Fibroblast of gingiva (primary cell): ENCODE results near the gene HDHD3.
"Not testable (repeated sequence)": the region's sequence is repeated elsewhere in the genome, so short reads cannot be mapped to it uniquely, and the experiment has no call there.

Experiments used
- DNase-seq: peaks from one replicate; pipeline ENCODE4 v3.0.0-alpha.2; 2011; ENCODE audit warnings: low read depth

HDHD3 gene

DNA sequence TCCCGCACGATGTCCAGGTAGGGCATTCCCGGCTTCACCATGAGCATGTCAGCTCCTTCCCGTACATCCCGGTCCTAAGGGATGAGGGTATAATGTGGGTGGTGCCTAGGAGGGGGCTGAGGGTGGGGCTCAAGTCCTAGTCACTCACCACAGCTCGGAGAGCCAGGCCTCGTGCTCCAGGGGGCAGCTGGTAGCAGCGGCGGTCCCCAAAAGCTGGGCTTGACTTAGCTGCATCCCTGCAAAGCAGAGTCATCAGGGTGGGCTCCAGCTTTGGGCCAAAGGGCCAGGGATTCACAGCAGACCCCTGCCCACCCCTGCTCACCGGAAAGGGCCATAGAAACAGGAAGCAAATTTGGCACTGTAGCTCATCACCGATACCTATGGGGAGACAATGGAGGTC lies 12.7 kb upstream of the HDHD3 start:
- no peak for DNase-seq

- DNase-seq, result no peak
These were observed 12.0 kb upstream of the HDHD3 start for GRCh38 chr9:113388833-113389232.

GRCh38 chr9:113387560-113388230 lies 10.9 kb upstream of the HDHD3 start:
- no peak for DNase-seq

DNA sequence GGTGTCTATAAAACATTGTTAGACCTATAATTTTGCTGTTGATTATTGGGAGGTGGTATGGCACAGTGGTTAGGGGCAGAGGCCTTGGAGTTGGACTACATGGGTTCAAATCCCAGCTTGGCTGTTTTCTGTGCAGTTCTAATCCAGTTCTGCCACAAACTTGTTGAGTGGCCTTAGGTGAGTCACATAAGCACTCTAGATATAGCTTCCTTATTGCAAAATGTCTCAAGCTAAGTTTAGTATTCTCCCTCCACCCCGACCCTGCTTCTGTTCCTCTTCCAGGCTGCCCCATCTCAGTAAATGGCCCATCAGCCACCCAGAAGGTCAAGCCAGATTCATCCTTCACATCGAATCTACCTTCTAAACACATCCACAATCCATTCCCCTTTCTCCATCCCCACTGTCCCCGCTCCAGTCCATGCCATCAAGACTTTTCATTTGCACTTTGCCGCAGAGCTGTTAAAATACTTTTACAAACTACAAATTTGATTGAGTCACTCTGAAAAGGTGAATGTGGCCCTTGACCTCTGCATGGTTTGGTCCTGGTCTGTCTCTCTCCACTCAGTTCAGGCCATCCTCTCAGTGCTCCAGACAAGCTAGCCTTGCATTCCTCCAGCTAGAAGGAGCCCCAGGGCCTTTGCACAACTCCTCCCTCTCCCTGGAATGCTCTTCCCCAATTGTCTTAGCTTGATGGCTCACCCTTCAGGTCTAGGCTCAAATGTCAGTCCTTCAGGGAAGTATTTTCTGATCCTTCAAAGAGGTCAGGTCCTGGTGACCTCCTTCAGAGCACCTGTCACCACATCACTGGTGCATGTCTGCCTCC lies 10.0 kb upstream of the HDHD3 start:
- no peak for DNase-seq

DNA sequence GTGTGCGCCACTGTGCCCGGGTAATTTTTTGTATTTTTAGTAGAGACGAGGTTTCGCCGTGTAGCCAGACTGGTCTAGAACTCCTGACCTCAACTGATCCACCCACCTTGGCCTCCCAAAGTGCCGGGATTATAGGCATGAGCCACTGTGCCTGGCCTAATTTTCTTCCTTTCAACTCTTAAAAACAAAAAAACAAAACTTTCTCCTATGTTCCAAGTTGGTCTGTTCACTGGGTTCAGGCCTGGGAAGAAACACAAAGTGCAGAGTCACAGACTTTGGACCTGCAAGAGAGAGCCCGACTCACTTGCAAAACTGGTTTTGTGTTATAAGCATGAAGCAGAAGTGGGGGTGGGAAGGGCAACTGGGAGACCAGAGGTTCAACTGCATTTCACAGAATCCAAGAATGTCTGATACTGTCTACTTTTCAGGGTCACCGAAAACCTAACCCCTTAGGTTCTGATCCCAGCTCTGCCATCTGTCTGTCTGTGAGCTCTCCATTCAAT lies 5.2 kb upstream of the HDHD3 start:
- DNase-seq, result no peak

DNA sequence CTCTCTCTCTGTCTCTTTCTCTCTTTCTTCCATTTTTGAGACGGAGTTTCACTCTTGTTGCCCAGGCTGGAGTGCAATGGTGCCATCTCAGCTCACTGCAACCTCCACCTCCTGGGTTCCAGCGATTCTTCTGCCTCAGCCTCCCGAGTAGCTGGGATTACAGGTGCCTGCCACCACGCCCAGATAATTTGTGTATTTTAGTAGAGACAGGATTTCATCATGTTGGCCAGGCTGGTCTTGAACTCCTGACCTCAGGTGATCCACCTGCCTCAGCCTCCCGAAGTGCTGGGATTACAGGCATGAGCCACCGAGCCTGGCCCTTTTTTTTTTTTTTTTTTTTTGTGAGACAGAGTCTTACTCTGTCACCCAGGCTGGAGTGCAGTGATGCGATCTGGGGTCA lies 4.7 kb upstream of the HDHD3 start:
- DNase-seq, result not testable (repeated sequence)

DNA sequence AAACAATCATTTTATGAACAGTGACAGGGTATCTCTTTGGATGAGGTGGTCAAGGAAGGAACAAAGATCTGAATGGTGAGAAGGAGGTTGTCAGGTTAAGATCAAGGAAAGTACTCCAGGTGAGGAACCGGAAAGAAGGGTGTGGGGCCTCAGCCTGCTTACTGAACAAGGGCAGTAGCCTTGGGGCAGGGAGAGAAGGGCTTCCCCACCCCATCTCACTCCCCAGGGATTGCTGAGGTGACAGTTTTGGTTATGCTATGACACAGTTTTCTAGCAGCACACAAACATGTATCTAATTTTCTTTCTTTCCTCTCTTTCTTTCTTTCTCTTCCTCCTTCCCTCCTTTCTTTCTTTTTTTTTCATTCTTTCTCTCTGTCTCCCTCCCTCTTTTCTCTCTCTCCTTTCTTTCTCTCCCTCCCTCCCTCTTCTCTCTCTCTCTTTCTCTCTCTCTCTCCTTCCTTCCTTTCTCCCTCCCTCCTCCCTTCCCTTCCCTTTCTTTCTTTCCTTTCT lies 4.1 kb upstream of the HDHD3 start:
- no peak for DNase-seq

DNA sequence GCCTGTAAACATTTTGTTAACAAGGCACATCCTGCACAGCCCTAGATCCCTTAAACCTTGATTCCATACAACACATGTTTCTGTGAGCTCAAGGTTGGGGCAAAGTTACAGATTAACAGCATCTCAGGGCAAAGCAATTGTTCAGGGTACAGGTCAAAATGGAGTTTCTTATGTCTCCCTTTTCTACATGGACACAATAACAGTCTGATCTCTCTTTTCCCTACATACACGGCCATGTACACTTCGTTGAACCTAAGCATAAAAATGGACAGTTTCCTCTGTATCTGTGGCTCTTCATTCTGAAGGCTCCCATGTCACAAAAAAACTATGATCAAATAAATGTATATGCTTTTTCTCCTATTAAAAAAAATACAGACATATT lies 3.0 kb upstream of the HDHD3 start:
- DNase-seq, result not testable (repeated sequence)

- not testable (repeated sequence) for DNase-seq
These were observed 2.5 kb upstream of the HDHD3 start for GRCh38 chr9:113379094-113379828.

GRCh38 chr9:113375057-113376023 lies 1.4 kb downstream of the HDHD3 start:
- no peak for DNase-seq

DNA sequence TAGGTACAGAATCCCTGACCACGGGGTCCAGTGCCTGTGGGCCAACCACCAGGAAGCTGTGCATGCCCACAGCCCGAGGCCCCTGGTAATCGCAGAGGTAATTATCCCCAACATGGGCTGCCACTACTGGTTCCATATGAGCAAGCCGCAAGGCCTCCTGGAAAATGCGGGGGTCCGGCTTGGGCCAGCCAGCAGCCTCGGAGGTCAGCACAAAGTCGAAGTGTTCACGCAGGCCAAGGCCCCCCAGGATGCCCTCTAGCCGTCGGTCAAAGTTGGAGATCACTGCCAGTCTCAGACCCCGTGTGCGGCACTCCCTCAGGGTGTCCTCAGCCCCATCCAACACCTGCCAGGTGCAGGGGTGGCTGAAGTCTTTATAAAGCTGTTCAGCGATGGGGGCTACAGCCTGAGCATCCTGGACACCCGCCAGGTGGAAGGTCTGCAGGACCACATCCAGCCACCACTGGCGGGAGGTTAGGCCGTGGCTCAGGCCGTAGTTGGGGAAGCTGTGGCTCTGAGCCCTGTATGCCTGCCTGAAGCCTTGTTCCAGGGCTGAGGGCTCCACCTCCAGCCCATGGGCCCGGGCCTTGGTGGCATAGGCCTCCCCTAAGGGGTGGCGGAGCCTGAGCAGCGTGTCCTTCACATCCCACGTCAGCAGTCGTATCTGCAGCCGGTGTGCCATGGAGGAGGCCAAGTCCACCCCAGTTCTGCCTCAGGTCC lies 3.0 kb downstream of the HDHD3 start:
- no peak for DNase-seq

DNA sequence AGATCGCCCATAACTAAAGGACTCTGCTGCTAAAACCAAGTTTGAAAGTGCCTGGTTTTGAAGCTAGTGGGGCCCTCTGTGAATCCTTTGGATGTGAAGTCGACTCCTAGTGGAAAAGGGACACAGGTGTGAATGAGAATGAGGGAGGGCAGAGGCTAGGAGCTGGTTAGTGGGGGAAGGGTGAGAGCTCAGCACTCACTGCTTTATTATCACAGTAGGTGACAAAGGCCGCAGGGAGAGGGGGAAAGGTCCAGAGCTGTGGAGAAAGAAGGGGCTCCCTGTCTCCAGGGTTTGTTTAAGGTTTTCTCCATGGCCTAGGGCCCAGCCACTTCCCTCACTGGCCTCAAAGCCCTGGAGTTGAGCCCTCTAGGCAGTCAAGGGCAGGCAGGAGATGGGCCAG lies 3.5 kb downstream of the HDHD3 start:
- DNase-seq, result no peak

DNA sequence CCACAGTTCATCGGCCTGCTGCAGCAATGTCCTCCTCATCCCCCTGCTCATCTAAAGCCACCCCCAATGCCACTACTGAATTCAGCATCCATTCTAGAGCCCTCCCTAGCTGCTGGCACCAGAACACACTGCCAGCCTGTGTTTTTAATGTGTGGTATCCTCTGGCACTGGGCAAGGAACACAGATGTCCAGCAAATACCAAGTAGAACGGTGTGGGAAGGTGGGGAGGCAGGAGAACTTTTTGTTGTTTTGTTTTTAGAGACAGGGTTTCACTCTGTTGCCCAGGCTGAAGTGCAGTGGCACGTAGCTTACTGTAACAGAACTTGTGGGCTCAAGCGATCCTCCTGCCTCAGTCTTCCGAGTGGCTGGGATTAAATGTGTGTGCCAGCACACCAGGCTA lies 4.7 kb downstream of the HDHD3 start:
- no peak for DNase-seq

DNA sequence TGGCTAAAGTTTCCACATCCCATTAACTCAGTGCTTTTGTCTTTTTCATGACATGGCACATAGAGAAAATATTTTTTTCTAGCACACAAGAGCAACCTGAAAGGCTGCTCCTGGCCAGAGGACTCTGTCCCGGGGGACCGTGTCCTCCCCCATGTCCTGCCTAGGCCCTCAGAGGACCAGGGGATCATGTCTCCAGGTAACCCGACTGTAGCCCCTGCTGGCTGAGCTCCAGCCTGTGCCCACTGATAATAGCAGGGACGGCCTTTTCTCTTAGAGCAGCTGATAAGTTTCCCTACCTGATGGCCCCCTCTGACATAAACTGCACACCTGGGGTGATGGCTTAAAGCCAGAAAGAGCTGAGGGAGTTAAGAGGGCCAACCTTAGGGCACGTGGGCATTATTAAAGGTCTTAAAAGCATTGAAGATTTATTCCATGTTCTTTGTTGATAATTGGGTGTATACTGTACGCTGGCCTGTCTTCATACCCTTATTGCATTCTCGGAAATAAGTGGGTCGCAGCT lies 5.9 kb downstream of the HDHD3 start:
- DNase-seq, result no peak

GRCh38 chr9:113369855-113370140 lies 7.0 kb downstream of the HDHD3 start:
- no peak for DNase-seq

- no peak for DNase-seq
These were observed 7.6 kb downstream of the HDHD3 start for GRCh38 chr9:113368982-113369854.

GRCh38 chr9:113368348-113368981 lies 8.3 kb downstream of the HDHD3 start:
- DNase-seq, result no peak

- peak; percentile 60 for DNase-seq
These were observed 11.1 kb downstream of the HDHD3 start for GRCh38 chr9:113365652-113366051.

- no peak for DNase-seq
These were observed 11.8 kb downstream of the HDHD3 start for GRCh38 chr9:113364951-113365350.
